Activated T-helper 1 cell treated with anti-CD3 and anti-CD28 coated beads, Interleukin-2, amount 50 U/mL, for 16 hours (primary cell): ENCODE data around the gene BCL2L1.

Experiments used
- DNase-seq, 2 donors: peaks; one replicate each; pipeline ENCODE4 v3.0.0-alpha.2; 2020; ENCODE audit warnings: low read depth in 1 of 2, low spot score in 1 of 2

Gene BCL2L1

GRCh38 chr20:31615416-31615815 is 107.3 kb downstream of the BCL2L1 start:
- DNase-seq: no peak
